GM15510 (cell line): Measurements from ENCODE around the gene MAD2L1BP.

Experiments
- POLR2A ChIP-seq: IDR thresholded peaks from 3 replicates; pipeline ENCODE4 v1.6.1; 2011; ENCODE audit warnings: borderline replicate concordance; ENCODE audit not compliant: insufficient read length; ENCODE audit errors: extremely low read depth

The MAD2L1BP gene

GRCh38 chr6:43644940-43645612 is 9.4 kb downstream of the MAD2L1BP start, which contains the start of gene RSPH9:
Gene RSPH9 (plus strand): TSS chr6:43645036. CDS start chr6:43645099, 63 bp downstream.
- TF ChIP-seq POLR2A = no peak

GRCh38 chr6:43645613-43645964 is 9.9 kb downstream of the MAD2L1BP start:
- no peak for TF ChIP-seq POLR2A

- no peak for TF ChIP-seq POLR2A
Observed at GRCh38 chr6:43647613-43648012, 12.0 kb downstream of the MAD2L1BP start.

DNA sequence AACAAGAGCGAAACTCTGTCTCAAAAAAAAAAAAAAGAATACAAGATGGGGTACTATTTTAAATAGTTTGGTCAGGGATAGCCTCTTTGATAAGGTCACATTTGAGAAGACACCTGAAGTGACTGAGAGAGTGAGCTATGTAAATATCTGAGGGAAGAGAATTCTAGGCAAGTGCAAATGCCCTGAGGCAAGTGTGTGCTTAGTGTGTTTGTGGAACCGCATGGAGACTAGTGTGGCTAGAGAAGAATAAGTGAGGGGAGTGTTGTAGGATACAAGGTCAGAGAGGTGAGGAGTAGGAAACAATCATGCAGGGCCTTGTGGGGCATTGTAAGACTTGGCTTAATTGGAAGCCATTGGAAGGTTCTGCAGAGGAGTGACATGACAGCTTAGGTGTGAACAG is 12.6 kb downstream of the MAD2L1BP start:
- TF ChIP-seq POLR2A = no peak

DNA sequence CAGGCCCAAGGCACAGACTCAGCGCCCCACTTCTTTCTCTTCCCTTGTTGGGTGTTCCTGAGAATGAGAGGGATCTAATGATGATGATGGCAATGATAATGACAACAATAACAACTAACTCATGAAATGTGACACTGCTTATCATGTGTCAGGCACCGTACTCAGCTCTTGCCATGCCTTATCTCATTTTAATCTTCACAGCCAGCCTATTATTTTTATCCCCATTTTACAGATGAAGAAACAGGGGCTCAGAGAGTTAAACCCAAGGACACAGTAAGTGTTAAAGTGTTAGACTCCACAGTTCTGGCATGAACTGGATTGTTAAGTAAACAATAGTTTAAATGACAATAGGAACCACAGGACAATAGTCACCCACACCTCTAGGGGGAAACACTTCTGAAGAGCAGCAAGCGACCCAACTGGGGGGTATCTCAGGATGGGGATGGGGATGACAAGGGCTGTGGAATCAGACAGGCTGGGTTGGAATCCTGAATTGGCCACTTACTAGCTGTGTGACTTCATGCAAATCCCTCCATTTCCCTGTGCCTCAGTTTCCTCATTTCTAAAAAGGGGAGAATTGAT is 21.7 kb downstream of the MAD2L1BP start:
- TF ChIP-seq POLR2A = no peak

GRCh38 chr6:43658161-43658560 is 22.5 kb downstream of the MAD2L1BP start:
- TF ChIP-seq POLR2A = no peak

DNA sequence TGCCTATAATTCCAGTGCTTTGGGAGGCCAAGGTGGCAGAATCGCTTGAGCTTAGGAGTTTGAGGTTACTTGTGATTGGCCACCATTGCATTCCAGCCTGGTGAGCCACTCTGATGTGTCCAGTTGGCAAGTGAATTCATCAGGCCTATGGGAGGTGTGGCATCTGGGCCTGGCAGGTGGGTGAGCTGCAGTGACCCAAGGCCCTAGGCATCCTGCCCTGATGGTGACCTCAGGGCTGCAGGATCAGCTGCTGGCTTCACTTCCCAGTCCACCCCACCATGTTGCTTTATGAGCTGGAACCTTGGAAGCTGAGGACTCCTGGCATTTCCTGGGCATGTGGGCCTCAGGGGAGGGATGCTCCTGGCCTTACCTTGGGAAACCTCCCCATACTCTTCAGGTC is 29.7 kb downstream of the MAD2L1BP start:
- TF ChIP-seq POLR2A = no peak

DNA sequence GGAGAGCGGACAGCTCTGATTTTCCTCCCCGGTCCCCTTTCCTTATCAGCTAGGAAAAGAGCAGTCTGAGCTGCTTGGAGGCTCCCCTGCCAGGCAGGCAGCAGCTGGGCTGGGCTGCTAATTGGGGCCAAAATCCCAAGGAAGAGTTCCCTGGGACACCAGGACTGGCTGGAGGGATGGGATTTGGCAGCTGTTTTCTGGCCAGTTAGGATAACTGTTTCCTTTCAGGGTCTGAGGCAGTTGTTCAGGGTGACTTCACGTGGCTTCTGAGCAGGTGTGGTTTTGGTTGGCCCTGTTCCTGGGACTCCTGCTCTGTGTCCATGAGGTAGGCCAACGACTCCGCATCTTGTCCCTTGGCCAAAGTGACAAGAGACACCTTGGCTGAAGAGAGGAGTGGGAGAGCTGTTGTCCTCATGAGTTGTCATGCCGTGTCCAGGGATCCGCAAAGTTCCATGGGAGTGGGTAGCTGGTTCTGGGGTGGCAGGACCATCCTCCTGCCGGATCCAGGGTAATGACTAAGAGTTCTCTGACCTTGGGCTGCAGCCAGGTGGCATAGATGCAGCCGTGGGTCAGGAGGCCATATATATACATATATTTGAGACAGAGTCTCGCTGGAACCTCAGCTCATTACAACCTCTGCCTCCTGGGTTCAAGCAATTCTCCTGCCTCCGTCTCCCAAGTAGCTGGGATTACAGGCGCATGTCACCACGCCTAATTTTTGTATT is 30.7 kb downstream of the MAD2L1BP start:
- TF ChIP-seq POLR2A = no peak

DNA sequence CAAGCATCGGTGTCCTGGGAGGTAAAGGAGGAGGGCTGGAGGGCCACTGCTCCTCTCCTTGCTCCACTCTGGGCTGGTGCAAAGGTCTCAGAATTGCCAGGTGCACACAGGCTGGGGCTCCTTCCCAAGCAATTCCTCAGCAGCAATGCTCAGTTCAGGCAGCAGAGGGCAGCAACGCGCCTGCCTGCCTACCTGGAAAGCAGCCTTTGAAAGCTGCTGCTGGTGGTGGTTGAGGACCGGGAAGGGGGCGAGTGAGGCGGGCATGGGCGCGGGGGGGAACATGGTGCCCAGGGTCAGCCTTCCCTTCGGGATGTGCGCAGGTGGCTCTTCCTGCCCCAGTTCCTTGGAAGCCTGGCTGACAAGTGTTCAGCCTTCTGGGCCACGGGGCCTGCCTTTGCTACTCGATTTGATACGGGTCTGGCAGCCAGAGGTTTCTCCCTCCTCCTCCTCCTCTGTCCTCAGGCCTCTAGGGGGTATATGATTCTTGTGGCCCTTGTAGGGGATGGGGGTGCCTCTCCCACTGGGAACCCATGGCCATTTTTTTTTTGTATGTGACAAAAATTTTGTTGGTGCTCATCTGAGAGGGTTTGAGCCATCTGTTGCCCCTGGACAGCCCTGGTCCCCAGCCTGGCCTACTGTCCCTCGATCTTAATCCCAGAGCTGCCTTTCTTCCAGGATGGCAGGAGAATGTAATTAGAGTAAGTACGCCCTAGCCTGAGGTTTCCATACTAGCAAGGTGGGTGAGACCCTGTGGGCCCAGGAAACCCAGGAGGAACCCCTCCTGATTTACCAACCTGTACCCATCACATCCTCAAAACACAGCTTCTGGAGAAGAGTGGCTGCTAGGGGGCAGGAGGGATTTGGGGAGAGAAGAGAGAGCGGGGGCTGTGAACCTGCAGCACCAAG is 31.9 kb downstream of the MAD2L1BP start:
- no peak for TF ChIP-seq POLR2A

GRCh38 chr6:43668151-43669028 is 32.8 kb downstream of the MAD2L1BP start:
- TF ChIP-seq POLR2A = no peak

GRCh38 chr6:43669050-43669921 is 33.6 kb downstream of the MAD2L1BP start:
- TF ChIP-seq POLR2A = no peak

GRCh38 chr6:43669922-43670622 is 34.4 kb downstream of the MAD2L1BP start:
- TF ChIP-seq POLR2A = no peak
